Endothelial cell (in vitro differentiated cells): ENCODE results near the gene KLK15. TPM values are rescaled to one million over a fixed set of nuclear protein-coding genes. Genes with fewer than 3 reads are reported as not detected.

Experiments used
- DNase-seq: peaks from one replicate; pipeline ENCODE4 v3.0.0; 2021; ENCODE audit warnings: low spot score
- H3K27ac Mint-ChIP-seq: one replicate; pipeline ENCODE4 v1.8.0; 2021; ENCODE audit warnings: mixed read lengths, inconsistent platforms; ENCODE audit not compliant: unreplicated experiment
- H3K27me3 Mint-ChIP-seq: one replicate; pipeline ENCODE4 v1.8.0; 2021; ENCODE audit warnings: mild to moderate bottlenecking, moderate library complexity, mixed read lengths, inconsistent platforms; ENCODE audit not compliant: unreplicated experiment
- H3K36me3 Mint-ChIP-seq: one replicate; pipeline ENCODE4 v1.8.0; 2021; ENCODE audit warnings: mild to moderate bottlenecking, low read depth, mixed read lengths, inconsistent platforms; ENCODE audit not compliant: unreplicated experiment
- H3K4me1 Mint-ChIP-seq: one replicate; pipeline ENCODE4 v1.8.0; 2021; ENCODE audit warnings: mild to moderate bottlenecking, mixed read lengths, inconsistent platforms; ENCODE audit not compliant: unreplicated experiment
- H3K4me3 Mint-ChIP-seq: one replicate; pipeline ENCODE4 v1.8.0; 2021; ENCODE audit warnings: mild to moderate bottlenecking, mixed read lengths, inconsistent platforms; ENCODE audit not compliant: unreplicated experiment
- H3K9me3 Mint-ChIP-seq: one replicate; pipeline ENCODE4 v1.8.0; 2021; ENCODE audit warnings: mixed read lengths, inconsistent platforms; ENCODE audit not compliant: unreplicated experiment
- CTCF ChIP-seq: fragments of 200-600 bp; sonication (generic); IDR thresholded peaks from one replicate; pipeline ENCODE4 v1.5.0; 2021; ENCODE audit warnings: antibody characterized with exemption; ENCODE audit not compliant: unreplicated experiment
- total RNA-seq: library from RNA; stranded (reverse); fragmentation: NEBNext Ultra II Directional; extraction: Animal tissue kit (Norgen Biotek cat#: 25700); gene quantifications from one replicate; pipeline ENCODE4 v1.2.1, GENCODE V29; 2021; ENCODE audit not compliant: unreplicated experiment

KLK15 gene
- total RNA-seq, 1 donor from 2014 or later: not detected

DNA sequence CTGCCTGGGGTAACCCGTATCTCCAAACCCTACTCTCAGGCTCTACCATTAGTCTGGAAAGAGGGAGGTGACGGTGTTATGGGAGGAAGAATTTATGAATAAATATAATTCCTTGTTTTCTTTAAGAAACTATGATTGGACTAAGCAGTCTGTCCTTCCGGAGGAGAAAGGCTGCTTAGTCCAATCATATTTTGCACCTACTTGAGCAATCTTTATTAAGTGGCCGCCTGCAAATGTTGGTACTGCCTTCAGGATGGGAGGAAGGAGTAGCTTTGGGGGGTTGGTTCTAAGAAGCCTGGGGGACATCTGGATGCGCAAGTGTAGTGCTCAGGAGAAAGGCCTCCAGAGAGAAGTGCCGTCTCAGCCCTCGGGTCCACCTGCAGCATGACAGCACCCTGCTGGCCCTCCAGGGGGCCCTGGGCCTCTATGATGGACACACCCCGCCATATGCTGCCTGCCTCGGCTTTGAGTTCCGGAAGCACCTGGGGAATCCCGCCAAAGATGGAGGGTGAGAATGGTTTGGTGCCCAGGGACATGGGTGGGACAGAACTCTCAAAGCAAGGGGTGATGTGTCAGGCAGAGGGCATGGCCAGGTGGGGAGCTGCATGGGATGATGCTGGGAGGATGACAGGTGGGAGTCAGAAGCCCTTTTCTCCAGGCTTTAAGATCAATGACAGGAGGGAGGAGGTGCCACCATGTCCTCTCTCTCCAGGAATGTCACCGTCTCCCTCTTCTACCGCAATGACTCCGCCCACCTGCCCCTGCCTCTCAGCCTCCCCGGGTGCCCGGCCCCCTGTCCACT, 39.1 kb downstream of the KLK15 start:
- no peak for TF ChIP-seq CTCF
- H3K27me3 Mint-ChIP-seq: peaks cover 9% of the 10 kb centered on the region
- peaks cover 7% of the 10 kb centered on the region for H3K36me3 Mint-ChIP-seq
- H3K9me3 Mint-ChIP-seq: peaks cover 6% of the 10 kb centered on the region
- no peak overlapping the region for H3K27ac Mint-ChIP-seq
- DNase-seq: no peak
- H3K4me3 Mint-ChIP-seq: no peak overlapping the region
- no peaks in the 10 kb centered on the region for H3K4me1 Mint-ChIP-seq

GRCh38 chr19:50793558-50794065, 39.8 kb downstream of the KLK15 start:
- no peak for DNase-seq
- no peak overlapping the region for H3K4me3 Mint-ChIP-seq
- no peak for TF ChIP-seq CTCF
- no peak overlapping the region for H3K27ac Mint-ChIP-seq
- H3K4me1 Mint-ChIP-seq: no peaks in the 10 kb centered on the region
- H3K36me3 Mint-ChIP-seq: peaks cover 7% of the 10 kb centered on the region
- H3K9me3 Mint-ChIP-seq: peaks cover 6% of the 10 kb centered on the region
- H3K27me3 Mint-ChIP-seq: peaks cover 13% of the 10 kb centered on the region

DNA sequence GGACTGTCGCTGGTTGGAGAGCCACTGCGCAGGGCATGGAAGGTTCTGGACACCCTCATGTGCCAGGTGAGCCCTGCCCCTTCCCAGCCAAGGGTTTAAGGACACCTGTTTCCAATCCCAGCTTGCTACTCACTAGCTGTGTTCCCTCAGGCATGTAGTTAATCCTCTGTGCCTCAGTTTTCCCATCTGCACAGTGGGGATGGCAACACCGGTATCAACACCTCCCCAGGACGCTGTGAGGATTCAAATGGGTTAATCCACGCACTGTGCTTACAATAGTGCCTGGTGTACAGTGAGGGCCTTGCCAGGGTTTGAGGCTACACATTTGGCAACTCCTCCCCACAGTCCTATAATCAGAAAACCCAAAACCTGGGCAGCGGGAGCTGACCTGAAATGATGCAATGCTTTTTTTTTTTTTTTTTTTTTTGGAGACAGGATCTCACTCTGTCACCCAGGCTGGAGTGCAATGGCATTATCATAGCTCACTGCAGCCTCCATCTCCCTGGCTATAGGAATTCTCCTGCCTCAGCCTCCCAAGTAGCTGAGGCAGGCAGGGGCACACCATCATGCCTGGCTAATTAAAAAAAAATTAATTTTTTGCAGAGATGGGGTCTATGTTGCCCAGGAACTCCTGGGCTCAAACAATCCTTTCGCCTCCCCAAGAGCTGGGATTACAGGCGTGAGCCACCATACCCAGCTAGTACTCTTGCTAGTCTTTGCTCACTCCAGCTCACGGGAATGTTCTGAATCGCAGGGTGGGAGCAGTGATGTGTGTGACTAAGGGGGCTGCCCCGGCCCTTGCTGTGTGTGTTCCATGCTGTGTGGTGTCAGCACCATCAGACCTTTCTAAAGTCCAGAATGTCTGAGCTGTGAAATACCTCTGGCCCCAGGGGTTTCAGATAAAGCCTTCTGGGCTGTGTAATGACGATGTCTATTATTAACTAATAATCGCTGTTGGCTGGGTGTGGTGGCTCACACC, 40.8 kb downstream of the KLK15 start:
- Mint-ChIP-seq H3K4me3 (no peak overlapping the region), H3K4me1 (no peaks in the 10 kb centered on the region), H3K27ac (no peak overlapping the region), H3K36me3 (peaks cover 7% of the 10 kb centered on the region), H3K27me3 (peaks cover 13% of the 10 kb centered on the region), H3K9me3 (peaks cover 6% of the 10 kb centered on the region)
- TF ChIP-seq CTCF: no peak
- no peak for DNase-seq

DNA sequence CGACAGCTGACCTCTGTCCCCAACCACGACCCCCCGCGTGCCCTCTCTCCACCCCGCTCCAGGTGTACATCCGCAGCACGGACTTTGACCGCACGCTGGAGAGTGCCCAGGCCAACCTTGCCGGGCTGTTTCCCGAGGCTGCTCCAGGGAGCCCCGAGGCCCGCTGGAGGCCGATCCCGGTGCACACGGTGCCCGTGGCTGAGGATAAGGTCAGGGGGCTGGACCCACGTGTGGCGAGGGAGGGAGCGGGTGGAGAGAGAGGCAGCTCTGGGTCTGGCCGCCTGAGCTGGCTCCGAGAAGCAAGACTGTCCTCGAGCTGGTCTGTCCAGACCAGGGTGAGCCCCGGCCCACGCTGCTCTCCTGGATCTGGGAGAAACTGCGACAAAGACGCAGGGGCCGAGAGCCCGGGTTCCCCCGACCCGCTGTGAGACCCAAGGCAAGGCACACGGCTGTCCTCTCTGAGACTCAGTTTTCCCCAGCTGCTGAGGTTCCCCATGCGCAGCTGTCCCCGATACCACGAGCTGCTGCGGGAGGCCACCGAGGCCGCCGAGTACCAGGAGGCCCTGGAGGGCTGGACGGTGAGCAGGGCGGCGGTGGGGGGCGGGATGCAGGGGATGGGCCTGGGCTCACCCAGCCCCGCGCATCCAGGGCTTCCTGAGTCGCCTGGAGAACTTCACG, 41.6 kb downstream of the KLK15 start:
- H3K36me3 Mint-ChIP-seq: peaks cover 7% of the 10 kb centered on the region
- peaks cover 13% of the 10 kb centered on the region for H3K27me3 Mint-ChIP-seq
- no peak for DNase-seq
- no peak overlapping the region for H3K27ac Mint-ChIP-seq
- no peaks in the 10 kb centered on the region for H3K4me1 Mint-ChIP-seq
- peak overlapping the region; percentile 57 for H3K4me3 Mint-ChIP-seq
- peaks cover 6% of the 10 kb centered on the region for H3K9me3 Mint-ChIP-seq
- no peak for TF ChIP-seq CTCF
